Small intestine (tissue), 7 donors: ENCODE measurements around the gene PBOV1. TPM values are rescaled to one million over a fixed set of nuclear protein-coding genes. Genes with fewer than 3 reads are reported as not detected.

Experiments used
- DNase-seq, 2 donors: peaks; one replicate each; pipeline versions ENCODE4 v3.0.0 to v3.0.0-alpha.2; 2013
- FAIRE-seq: peaks from 2 replicates; lab custom pipeline; 2012; peaks lifted over from hg19 to GRCh38; lab: Jason Lieb, UNC
- H3K27ac ChIP-seq, 3 donors: one replicate each; pipeline ENCODE4 v1.5.1; 2013; ENCODE audit warnings: low read length in 2 of 3, mild to moderate bottlenecking in 2 of 3, control low read depth in 1 of 3, inconsistent platforms in 1 of 3, low read depth in 1 of 3, moderate library complexity in 1 of 3
- H3K27me3 ChIP-seq, 3 donors: one replicate each; pipeline ENCODE4 v1.6.1; 2013; ENCODE audit warnings: low read length in 3 of 3, inconsistent platforms in 1 of 3; ENCODE audit not compliant: control insufficient read depth in 3 of 3, insufficient read depth in 3 of 3
- H3K36me3 ChIP-seq, 3 donors: one replicate each; pipeline ENCODE4 v1.6.1; 2013; ENCODE audit warnings: low read length in 3 of 3, inconsistent platforms in 1 of 3, low read depth in 1 of 3, mild to moderate bottlenecking in 1 of 3, moderate library complexity in 1 of 3; ENCODE audit not compliant: control insufficient read depth in 3 of 3, insufficient read depth in 2 of 3
- H3K4me1 ChIP-seq, 3 donors: one replicate each; pipeline ENCODE4 v1.6.1; 2013; ENCODE audit warnings: low read length in 2 of 3, inconsistent platforms in 1 of 3, low read depth in 1 of 3, mild to moderate bottlenecking in 1 of 3, moderate library complexity in 1 of 3; ENCODE audit not compliant: control insufficient read depth in 3 of 3, insufficient read depth in 2 of 3
- H3K4me3 ChIP-seq, 3 donors: one replicate each; pipeline ENCODE4 v1.5.1; 2013; ENCODE audit warnings: low read length in 3 of 3, control low read depth in 1 of 3, inconsistent platforms in 1 of 3, low read depth in 1 of 3, mild to moderate bottlenecking in 1 of 3, moderate library complexity in 1 of 3
- H3K9me3 ChIP-seq, 2 donors: one replicate each; pipeline ENCODE4 v1.6.1; 2013; ENCODE audit warnings: low read depth in 1 of 2, low read length in 1 of 2; ENCODE audit not compliant: control insufficient read depth in 2 of 2, insufficient read depth in 1 of 2
- whole genome bisulfite sequencing, 3 donors: extraction: QIAGEN DNeasy Blood & Tissue Kit; methylation state at CpG; one replicate each; pipeline ENCODE4 v1.1.7; 2013; 5-methylcytosine and 5-hydroxymethylcytosine counted together
- polyA plus RNA-seq, 4 donors: library from polyadenylated mRNA; stranded (reverse) in 3 of 4; unstranded in 1 of 4; fragments of 200-250 nt in 3 of 4; fragments of 120-200 nt in 1 of 4; gene quantifications; one replicate each; pipeline versions ENCODE4 v1.2.1 to v1.2.3, GENCODE V29; 2013
- donor health status: healthy with polysubstance abuse.
- donor health status: control.
- donor health status: control.
- donor health status: Bipolar disorder and iron deficiency.
- donor health status: healthy.

The PBOV1 gene
- polyA plus RNA-seq, 4 donors: 0.06 TPM; not detected in 3

DNA sequence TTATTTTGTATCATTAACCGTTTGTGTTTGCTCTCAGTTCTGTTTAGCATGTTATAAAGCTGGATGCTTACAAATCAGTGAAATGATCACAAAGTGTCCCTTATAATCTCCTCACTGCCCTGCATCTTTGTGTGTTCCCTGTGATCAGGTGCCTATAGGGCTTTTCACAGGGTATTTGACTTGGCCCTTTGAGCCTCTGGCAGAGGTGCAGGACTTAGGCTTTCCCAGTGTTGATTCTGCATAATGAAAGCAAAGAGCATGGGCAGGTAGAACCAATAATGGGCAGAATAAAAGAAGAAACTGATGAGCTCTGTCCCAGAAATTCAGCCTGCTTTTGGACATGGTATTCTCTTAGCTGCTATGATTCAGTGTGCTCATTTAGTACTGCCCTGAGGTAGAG lies 16.9 kb upstream of the PBOV1 start:
- 63 to 83% (median 80%) methylated on average over 1 of the region's 1 CpG for WGBS, 3 donors
- no peak for DNase-seq
- H3K27me3 ChIP-seq: no peaks in the 10 kb centered on the region
- peaks cover 0 to 9% (median 0%) of the 10 kb centered on the region in 3 donors for H3K4me1 ChIP-seq
- H3K4me3 ChIP-seq: no peak overlapping the region
- no peak for FAIRE-seq
- no peak overlapping the region for H3K27ac ChIP-seq
- no peaks in the 10 kb centered on the region for H3K36me3 ChIP-seq
- no peaks in the 10 kb centered on the region for H3K9me3 ChIP-seq

DNA sequence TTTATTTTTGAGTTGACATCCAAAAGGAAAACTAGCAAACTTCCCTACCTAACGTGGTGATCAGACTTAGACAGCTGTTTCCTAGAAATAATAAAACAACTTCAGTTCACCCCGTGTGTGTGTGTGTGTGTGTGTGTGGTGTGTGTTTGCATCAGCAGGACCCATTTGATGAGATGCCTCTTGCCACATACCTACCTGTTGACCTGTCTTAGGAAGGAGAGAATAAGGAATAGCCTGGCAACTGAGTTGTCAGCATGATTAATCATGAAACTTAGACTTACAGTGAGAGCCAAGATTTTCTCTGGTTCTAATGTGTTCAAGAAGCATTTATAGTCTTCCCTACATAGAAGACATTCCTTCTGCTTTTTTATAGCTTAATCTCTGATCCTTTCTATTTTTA lies 16.1 kb upstream of the PBOV1 start:
- no peak for FAIRE-seq
- no peak overlapping the region for H3K27ac ChIP-seq
- peaks cover 0 to 9% (median 0%) of the 10 kb centered on the region in 3 donors for H3K4me1 ChIP-seq
- H3K4me3 ChIP-seq: no peak overlapping the region
- no peak for DNase-seq
- no peaks in the 10 kb centered on the region for H3K27me3 ChIP-seq
- 61 to 71% (median 70%) methylated on average over 2 of the region's 2 CpGs for WGBS, 3 donors
- H3K9me3 ChIP-seq: no peaks in the 10 kb centered on the region
- H3K36me3 ChIP-seq: no peaks in the 10 kb centered on the region

DNA sequence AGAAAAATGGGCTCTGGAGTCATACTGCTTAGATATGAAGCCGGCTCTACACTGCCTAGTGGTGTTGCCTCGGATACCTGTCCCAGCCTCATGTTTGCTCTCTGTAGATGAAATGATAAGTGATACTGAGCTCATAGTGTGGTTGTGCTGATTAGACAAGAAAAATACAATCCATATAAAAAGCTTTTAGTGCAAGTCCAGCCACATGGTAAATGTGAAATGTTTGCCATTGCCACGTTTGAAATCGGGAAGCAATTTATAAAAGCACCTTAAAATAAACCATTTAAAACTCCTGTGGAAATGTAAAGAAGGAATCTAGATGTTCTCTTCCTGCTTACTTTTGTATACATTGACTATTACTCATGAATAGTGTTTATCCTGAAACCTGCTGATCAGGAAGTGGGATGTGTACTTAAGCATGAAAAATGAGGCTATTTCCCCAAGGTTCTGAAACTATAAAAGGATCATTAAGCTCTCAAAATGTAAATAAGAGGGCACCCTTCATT lies 13.1 kb upstream of the PBOV1 start:
- Histone ChIP-seq H3K4me3 (no peak overlapping the region), H3K9me3 (no peaks in the 10 kb centered on the region), H3K36me3 (no peaks in the 10 kb centered on the region), H3K27me3 (no peaks in the 10 kb centered on the region), H3K27ac (peak overlapping the region in 2 of 3 donors; percentile 34 to 60), H3K4me1 (peaks cover 1 to 9% (median 3%) of the 10 kb centered on the region in 3 donors)
- 21 to 38% (median 23%) methylated on average over 4 of the region's 4 CpGs for WGBS, 3 donors
- DNase-seq (peak; percentile 48 to 68), FAIRE-seq (no peak)

DNA sequence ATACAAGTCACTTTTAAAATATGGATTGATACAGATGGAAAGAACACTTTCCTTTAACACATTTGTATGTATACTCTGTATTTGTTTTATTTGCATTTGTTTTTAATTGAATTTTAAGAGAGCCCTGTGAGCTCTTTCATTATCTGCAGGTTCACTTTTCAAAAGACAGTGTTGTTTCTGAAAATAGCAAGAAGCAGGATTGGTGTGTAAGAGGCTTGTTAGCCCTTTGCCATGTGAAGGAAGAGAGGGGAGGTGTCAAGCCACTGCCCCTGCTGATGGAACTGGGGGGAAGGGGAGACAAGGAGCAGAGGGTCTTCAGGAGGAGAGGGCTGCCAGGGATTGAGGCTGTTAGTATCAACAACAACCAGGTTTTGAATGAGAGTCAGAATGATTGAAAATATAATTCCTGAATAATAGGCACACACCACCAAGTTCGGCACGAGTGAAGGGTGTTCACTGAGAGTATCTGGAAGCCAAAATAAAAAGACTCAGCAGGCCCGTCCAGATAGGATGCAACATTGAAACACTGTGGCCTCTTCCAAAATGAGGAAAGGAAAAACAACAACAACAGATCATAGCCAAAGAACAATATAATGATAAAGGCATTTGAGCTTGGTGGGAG lies 12.6 kb upstream of the PBOV1 start:
- Histone ChIP-seq H3K36me3 (no peaks in the 10 kb centered on the region), H3K4me3 (no peak overlapping the region), H3K27me3 (no peaks in the 10 kb centered on the region), H3K27ac (peak overlapping the region; percentile 34 to 60 (median 48)), H3K4me1 (peaks cover 1 to 9% (median 3%) of the 10 kb centered on the region in 3 donors), H3K9me3 (no peaks in the 10 kb centered on the region)
- DNase-seq (no peak), FAIRE-seq (no peak)
- WGBS, 3 donors: 60 to 84% (median 74%) methylated on average over 3 of the region's 3 CpGs

DNA sequence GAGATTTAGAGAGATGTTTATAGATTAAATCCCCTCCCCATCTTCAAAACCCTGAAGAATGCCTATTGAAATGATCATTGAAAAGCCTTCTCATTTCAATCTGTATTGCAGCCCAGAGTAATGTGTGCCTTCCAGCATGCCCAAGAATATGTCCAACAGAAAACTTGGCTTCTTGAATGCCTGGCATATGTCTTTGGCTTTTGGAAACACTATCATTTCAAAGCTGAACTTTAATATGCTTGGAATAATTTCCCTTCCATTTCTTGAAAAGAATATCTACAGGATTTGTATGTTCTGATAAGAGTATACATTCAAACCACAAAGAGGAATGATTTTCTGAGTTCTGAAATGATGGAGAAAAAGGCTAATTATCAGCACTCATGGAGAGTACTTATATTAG lies 11.9 kb upstream of the PBOV1 start:
- H3K4me3 ChIP-seq: no peak overlapping the region
- peak; percentile 10 for FAIRE-seq
- H3K9me3 ChIP-seq: no peaks in the 10 kb centered on the region
- H3K27ac ChIP-seq: no peak overlapping the region
- H3K36me3 ChIP-seq: no peaks in the 10 kb centered on the region
- no peaks in the 10 kb centered on the region for H3K27me3 ChIP-seq
- no peak for DNase-seq
- peaks cover 1 to 9% (median 3%) of the 10 kb centered on the region in 3 donors for H3K4me1 ChIP-seq

DNA sequence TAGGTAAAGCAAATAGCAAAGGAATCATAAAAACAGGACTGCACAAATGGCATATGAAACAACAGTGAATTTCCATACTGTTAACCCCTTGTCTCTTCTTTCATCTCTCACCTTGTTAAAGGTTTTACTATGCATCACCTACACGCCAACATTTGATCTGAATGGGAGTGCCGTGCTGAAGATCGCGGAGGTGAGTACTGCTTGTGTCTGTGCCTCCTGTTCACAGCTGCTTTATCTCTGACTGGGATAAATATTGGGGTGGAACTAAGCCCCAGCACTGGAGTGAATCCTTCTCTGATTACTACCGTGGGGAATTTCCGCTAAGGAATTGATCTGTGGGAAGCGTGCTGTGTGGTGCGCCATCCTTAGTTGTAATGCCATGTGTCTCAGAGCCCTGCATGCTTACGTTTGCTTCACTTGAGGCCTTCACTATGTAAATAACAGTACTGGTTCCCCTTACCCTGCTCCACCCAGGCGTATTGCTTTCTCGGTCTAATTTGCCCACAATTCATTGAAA lies 11.4 kb upstream of the PBOV1 start:
- Histone ChIP-seq H3K9me3 (no peaks in the 10 kb centered on the region), H3K4me1 (peaks cover 1 to 9% (median 3%) of the 10 kb centered on the region in 3 donors), H3K36me3 (no peaks in the 10 kb centered on the region), H3K27ac (no peak overlapping the region), H3K4me3 (no peak overlapping the region), H3K27me3 (no peaks in the 10 kb centered on the region)
- WGBS, 3 donors: 89% methylated on average over 11 of the region's 11 CpGs
- DNase-seq: no peak
- FAIRE-seq: no peak

DNA sequence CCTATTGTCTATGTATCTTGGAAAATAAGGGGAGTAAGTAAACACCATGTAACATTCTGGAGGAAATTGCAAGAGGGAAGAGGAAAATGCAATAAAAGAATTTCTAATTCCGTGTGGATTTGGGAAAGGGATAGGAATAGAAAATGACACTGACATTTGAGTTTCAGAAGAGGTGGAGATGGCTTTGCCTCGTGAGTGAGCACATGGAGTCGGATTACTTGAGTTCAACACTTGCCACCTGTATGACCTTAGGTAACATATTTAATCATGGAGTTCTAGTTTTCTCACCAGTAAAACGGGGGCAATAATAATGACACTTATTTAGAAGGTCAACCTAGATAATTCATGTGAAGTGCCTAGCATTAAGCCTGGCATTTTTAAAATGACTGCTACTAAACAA lies 10.8 kb upstream of the PBOV1 start:
- WGBS, 3 donors: 70 to 74% (median 71%) methylated on average over 4 of the region's 4 CpGs
- Histone ChIP-seq H3K9me3 (no peaks in the 10 kb centered on the region), H3K36me3 (no peaks in the 10 kb centered on the region), H3K27ac (no peak overlapping the region), H3K27me3 (no peaks in the 10 kb centered on the region), H3K4me3 (no peak overlapping the region), H3K4me1 (peaks cover 1 to 9% (median 3%) of the 10 kb centered on the region in 3 donors)
- FAIRE-seq (no peak), DNase-seq (no peak)

DNA sequence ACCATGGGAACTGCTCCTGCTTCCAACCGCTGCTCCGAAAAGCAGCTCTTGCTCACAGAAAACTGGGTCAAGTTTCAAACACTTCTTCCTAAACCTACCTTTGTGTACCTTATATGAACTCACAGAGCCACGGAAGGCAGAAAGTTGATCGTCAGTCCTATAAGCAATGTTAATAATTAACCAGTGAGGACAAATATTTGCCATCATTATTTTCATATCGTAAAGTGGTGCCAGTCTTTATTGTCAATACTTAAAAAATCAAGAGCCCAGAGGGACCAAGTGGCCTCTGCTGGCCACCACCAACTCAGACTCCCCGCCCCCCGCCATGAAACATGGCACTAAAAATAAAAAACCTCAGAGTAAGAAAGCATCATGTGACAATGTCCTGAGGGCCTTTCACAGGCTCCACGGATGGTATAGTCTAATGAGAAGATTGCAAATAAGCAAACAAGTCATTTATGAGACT lies 9.1 kb upstream of the PBOV1 start:
- peak overlapping the region in 2 of 3 donors; percentile 15 to 76 for H3K27ac ChIP-seq
- H3K27me3 ChIP-seq: no peaks in the 10 kb centered on the region
- peaks cover 1 to 8% (median 3%) of the 10 kb centered on the region in 3 donors for H3K4me1 ChIP-seq
- no peak for FAIRE-seq
- no peak overlapping the region for H3K4me3 ChIP-seq
- H3K9me3 ChIP-seq: no peaks in the 10 kb centered on the region
- H3K36me3 ChIP-seq: no peaks in the 10 kb centered on the region
- WGBS, 3 donors: 16 to 61% (median 32%) methylated on average over 8 of the region's 8 CpGs
- DNase-seq: peak; percentile 67 to 70
